Measurements from ENCODE around the gene PKP1.

Gene PKP1

GRCh38 chr1:201322653-201323510 lies 39.6 kb downstream of the PKP1 start:
- DNase-seq (ENCODE audit: low read depth) = no peak
- no peak overlapping the region for H3K4me3 ChIP-seq (ENCODE audit: low read depth, low read length)

DNA sequence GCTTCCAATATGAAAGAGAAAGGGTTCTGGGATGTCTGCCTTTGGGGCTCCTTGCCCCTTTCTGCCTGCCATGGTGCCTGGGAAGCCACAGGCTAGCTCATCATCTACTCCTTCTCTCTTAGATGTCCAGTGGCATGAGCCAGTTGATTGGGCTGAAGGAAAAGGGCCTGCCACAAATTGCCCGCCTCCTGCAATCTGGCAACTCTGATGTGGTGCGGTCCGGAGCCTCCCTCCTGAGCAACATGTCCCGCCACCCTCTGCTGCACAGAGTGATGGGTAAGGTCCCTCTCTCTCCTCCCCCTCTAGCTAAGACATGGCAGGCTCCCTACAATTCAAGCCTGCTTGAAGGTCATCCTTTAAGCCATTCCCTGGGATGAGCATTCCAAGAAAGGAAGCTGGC lies 41.0 kb downstream of the PKP1 start:
- H3K4me3 ChIP-seq (ENCODE audit: low read depth, low read length) = no peak overlapping the region
- no peak for DNase-seq (ENCODE audit: low read depth)

- H3K4me3 ChIP-seq (ENCODE audit: low read depth, low read length) = no peak overlapping the region
- no peak for DNase-seq (ENCODE audit: low read depth)
Observed at GRCh38 chr1:201324821-201325677, 41.7 kb downstream of the PKP1 start.

DNA sequence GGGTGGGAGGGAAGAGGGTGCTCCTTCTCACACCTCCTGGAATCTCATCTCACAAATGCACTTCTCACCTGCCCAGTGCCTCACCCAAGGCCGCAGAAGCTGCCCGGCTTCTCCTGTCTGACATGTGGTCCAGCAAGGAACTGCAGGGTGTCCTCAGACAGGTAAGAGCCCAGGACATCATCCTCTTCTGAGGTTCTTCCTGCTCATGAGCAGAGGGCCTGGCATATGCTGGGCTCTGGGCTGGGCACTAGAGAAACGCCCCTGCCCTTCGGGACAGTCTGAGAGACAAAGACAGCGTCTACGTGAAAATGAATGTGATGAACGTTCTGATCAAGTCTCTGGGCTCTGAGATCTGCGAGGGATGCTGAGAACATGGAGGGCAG lies 42.4 kb downstream of the PKP1 start:
- no peak overlapping the region for H3K4me3 ChIP-seq (ENCODE audit: low read depth, low read length)
- no peak for DNase-seq (ENCODE audit: low read depth)

DNA sequence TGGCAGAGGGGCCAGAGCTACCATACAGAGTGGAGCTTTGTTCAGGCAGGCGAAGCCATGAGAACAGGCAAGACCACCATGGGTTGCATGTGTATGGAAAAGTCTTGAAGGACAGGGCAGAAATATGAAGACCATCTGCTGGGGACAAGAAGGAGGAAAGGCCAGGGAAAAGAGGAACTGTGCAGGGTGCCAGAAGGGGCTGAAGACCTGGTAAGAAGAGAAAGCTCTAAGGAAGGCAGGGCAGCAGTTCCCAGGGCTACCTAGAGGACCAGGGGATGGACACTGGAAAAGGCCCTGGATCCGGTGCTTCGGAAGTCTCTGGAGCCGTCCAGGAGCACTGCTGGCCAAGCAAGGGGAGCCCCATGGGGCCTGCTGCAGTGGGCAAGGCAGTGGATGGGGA lies 43.4 kb downstream of the PKP1 start:
- DNase-seq (ENCODE audit: low read depth) = no peak

DNA sequence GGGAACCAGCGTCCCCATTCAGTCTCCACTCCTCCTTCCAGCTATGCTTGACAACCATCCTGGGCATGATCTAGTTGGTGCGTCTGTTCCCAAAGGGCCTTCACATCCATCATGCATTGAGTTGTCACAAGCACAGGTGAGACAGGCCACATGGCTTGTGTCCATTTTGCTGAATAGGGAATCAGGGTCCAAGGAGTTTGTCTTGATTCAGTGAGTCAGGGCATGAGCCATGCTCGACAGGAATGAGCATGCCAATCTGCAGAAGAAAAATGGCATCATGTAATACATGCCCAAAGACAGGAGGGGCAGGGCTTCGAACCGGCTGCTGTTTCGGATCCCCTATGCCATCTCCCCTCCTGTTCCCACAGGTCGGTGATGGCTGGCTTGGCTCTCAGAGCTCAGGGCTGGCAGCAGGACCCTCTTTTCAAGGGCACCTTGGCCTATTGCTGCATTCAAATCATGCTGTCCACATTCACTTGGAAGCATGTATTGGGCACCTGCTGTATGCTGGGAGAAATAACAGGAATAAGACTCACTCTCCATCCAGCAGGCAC lies 44.5 kb downstream of the PKP1 start:
- DNase-seq (ENCODE audit: low read depth) = no peak
- no peak overlapping the region for H3K4me3 ChIP-seq (ENCODE audit: low read depth, low read length)

More for the DNA sequence above, 43.4 kb downstream of the PKP1 start:
- no peak overlapping the region for H3K4me3 ChIP-seq (ENCODE audit: low read depth, low read length)

GRCh38 chr1:201328576-201328975 lies 45.3 kb downstream of the PKP1 start:
- DNase-seq (ENCODE audit: low read depth) = no peak
- H3K4me3 ChIP-seq (ENCODE audit: low read depth, low read length) = no peak overlapping the region

DNA sequence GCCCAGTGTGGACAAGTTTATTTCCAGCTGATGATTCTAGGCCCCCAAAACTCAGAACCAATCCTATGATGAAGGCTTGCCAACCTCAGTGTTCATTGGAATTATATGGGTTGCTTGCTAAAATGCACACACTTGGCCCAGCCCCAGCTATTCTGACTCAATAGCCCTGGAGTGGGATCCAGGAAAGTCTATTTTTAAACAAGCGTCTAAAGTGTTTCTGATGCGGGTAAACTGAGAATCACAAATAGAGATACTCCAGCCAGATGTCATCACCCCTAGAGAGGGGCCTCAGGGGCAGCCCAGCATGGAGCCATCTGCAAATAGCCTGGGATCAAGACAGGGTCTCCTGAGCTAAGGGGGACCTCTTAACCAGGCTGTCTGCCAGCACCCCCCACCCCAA lies 46.0 kb downstream of the PKP1 start:
- H3K4me3 ChIP-seq (ENCODE audit: low read depth, low read length) = no peak overlapping the region
- no peak for DNase-seq (ENCODE audit: low read depth)

GRCh38 chr1:201329801-201330200 lies 46.5 kb downstream of the PKP1 start:
- DNase-seq (ENCODE audit: low read depth) = no peak
- no peak overlapping the region for H3K4me3 ChIP-seq (ENCODE audit: low read depth, low read length)

GRCh38 chr1:201330541-201330940 lies 47.2 kb downstream of the PKP1 start:
- no peak for DNase-seq (ENCODE audit: low read depth)
- no peak overlapping the region for H3K4me3 ChIP-seq (ENCODE audit: low read depth, low read length)

- no peak for DNase-seq (ENCODE audit: low read depth)
- H3K4me3 ChIP-seq (ENCODE audit: low read depth, low read length) = no peak overlapping the region
Observed at GRCh38 chr1:201331166-201331565, 47.9 kb downstream of the PKP1 start.

- no peak for DNase-seq (ENCODE audit: low read depth)
- H3K4me3 ChIP-seq (ENCODE audit: low read depth, low read length) = no peak overlapping the region
Observed at GRCh38 chr1:201332021-201332420, 48.7 kb downstream of the PKP1 start.

- no peak for DNase-seq (ENCODE audit: low read depth)
- H3K4me3 ChIP-seq (ENCODE audit: low read depth, low read length) = no peak overlapping the region
Observed at GRCh38 chr1:201332616-201333335, 49.5 kb downstream of the PKP1 start.

DNA sequence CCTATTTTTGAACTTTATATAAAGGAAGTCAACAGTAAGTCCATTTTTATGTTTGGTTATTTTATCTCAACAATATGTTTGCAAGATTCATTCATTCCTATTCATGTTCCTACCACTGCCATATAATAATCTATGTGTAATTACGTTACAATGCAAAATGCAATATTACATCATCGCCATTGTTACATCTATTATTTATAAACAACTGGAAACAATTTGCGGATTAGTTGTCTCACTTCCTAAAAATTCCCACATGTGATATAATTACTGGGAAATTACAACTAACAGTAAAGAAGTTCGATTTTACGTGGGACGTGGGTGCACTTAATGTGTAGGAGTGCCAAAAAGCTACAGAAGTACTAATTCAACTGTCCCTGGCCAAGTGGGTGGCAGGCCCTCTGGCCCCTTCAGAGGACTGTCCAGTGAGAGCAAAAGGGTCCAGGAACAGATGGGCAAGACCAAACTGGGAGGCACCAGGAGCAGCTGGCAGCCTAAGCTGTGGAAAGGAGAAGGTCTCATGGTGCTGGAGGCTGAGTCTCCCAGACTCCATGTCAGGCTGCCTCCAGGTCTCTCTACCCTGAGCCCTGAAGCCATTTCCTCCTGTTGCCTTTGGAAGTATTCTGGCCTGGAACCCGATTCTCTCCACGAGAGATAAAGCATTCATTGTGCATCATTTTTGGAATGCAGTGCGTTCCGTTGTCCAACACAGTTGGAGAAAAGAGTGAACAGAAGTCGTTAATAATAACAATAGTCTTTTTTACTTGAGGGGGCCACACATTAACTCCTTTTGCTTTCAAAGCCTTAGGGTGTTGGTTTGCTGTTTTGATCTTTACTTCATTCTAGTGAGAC lies 51.2 kb downstream of the PKP1 start:
- no peak for DNase-seq (ENCODE audit: low read depth)

GRCh38 chr1:201335174-201335870 lies 52.0 kb downstream of the PKP1 start:
- DNase-seq (ENCODE audit: low read depth) = no peak
- H3K4me3 ChIP-seq (ENCODE audit: low read depth, low read length) = no peak overlapping the region

More for the DNA sequence above, 51.2 kb downstream of the PKP1 start:
- H3K4me3 ChIP-seq (ENCODE audit: low read depth, low read length) = no peak overlapping the region

GRCh38 chr1:201335901-201336300 lies 52.6 kb downstream of the PKP1 start:
- H3K4me3 ChIP-seq (ENCODE audit: low read depth, low read length) = no peak overlapping the region
- no peak for DNase-seq (ENCODE audit: low read depth)

DNA sequence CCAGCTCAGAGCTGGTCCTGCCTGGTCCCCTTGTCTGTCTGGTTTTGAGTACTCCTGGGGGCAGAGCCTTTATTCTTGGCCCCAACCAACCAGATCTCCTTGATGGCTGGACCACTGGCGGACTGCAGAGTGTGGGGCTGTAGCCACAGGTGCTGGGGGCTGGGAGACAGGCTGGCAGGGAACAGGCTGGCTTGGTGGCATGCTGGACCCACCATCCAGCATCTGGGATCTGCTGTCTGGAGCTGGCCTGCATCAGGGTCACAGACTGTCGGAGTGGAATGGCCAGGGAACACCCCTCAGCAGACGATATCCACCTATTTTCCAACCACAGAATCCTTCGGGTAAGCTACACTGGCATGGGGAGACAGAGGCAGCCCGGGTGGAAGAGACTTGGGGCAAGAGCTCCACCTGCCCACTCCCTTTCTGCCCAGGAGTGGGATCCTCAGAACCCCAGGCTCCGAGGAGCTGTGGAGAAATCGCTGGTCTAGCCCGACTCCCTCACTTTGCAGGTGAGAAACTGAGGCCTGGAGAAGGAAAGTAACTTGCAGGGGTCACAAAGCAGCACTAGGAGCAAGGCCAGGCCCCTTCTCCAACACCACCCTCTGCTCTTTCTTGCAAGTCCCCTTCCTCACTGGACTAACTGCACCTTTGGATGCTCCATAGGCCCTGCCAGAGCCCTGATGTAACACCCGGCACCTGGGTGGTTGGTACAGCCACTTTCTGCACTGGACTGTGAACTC lies 53.6 kb downstream of the PKP1 start:
- H3K4me3 ChIP-seq (ENCODE audit: low read depth, low read length) = no peak overlapping the region
- no peak for DNase-seq (ENCODE audit: low read depth)

- H3K4me3 ChIP-seq (ENCODE audit: low read depth, low read length) = no peak overlapping the region
- no peak for DNase-seq (ENCODE audit: low read depth)
Observed at GRCh38 chr1:201341377-201341776, 58.1 kb downstream of the PKP1 start.

Measured in skeletal muscle cell (primary cell).